Peyer's patch (tissue), 4 donors: ENCODE measurements around the gene ZNF609.

ENCODE experiments used
- POLR2A ChIP-seq, 2 donors: fragments of 450-650 bp; IDR thresholded peaks; one replicate each; pipeline ENCODE4 v1.5.1; 2017; ENCODE audit warnings: antibody characterized with exemption in 2 of 2, mild to moderate bottlenecking in 2 of 2, moderate library complexity in 2 of 2
- TF ChIP-seq, protein P1 (sequence below), 6 experiments: fragments of 450-650 bp in 4 of 6; fragments of 200-600 bp in 2 of 6; sonication (generic) in 1 of 6; IDR thresholded peaks; one replicate each; pipeline ENCODE4 v1.5.1; 2017 to 2019; ENCODE audit warnings: antibody characterized with exemption in 6 of 6, mild to moderate bottlenecking in 3 of 6, moderate library complexity in 1 of 6

DNA sequence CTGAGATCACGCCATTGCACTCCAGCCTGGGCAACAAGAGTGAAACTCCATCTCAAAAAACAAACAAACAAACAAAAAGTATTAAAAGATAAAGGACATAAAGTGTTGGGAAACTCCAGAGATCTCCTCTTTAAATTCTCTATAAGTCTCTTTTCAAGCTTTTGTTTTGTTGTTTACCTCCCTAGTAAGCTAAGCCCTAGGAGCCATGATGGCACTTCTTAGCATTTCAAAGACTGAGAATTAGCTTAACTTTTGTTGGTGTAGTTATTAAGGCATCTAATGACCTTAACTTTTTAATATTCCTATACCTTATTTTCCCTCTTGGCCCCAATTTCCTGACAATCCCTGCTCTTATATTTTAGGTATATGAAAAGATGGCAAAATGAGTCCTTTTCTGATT, 157.3 kb downstream of the ZNF609 start:
- TF ChIP-seq, protein P1, sequence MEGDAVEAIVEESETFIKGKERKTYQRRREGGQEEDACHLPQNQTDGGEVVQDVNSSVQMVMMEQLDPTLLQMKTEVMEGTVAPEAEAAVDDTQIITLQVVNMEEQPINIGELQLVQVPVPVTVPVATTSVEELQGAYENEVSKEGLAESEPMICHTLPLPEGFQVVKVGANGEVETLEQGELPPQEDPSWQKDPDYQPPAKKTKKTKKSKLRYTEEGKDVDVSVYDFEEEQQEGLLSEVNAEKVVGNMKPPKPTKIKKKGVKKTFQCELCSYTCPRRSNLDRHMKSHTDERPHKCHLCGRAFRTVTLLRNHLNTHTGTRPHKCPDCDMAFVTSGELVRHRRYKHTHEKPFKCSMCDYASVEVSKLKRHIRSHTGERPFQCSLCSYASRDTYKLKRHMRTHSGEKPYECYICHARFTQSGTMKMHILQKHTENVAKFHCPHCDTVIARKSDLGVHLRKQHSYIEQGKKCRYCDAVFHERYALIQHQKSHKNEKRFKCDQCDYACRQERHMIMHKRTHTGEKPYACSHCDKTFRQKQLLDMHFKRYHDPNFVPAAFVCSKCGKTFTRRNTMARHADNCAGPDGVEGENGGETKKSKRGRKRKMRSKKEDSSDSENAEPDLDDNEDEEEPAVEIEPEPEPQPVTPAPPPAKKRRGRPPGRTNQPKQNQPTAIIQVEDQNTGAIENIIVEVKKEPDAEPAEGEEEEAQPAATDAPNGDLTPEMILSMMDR (IDR thresholded peaks at IDR 0.05), result no peak
- no peak for TF ChIP-seq POLR2A (IDR thresholded peaks at IDR 0.05)
